SIG-M5 treated with dmso at 0.1 percent for 504 hours (cell line): ENCODE measurements around the gene STK10.
A peak's percentile ranks its signal among the peaks of the same experiment; 100 is the strongest.

Experiments
- DNase-seq: peaks from one replicate; lab custom pipeline; 2025; ENCODE audit not compliant: unreplicated experiment; lab: John Stamatoyannopoulos, UW

Gene STK10

GRCh38 chr5:172189693-172190296 lies 1.8 kb upstream of the STK10 start:
- no peak for DNase-seq

GRCh38 chr5:172188893-172189692 lies 1.1 kb upstream of the STK10 start:
- DNase-seq, result peak; percentile 50

GRCh38 chr5:172187118-172188032 lies 649 bp downstream of the STK10 start:
- peak; percentile 86 for DNase-seq

GRCh38 chr5:172186114-172186695 lies 1.8 kb downstream of the STK10 start:
- DNase-seq, result no peak

GRCh38 chr5:172185096-172185461 lies 2.9 kb downstream of the STK10 start:
- DNase-seq, result no peak

GRCh38 chr5:172183881-172184280 lies 4.1 kb downstream of the STK10 start:
- no peak for DNase-seq

- no peak for DNase-seq
Observed at GRCh38 chr5:172182291-172182690, 5.7 kb downstream of the STK10 start.

- no peak for DNase-seq
Observed at GRCh38 chr5:172180936-172181335, 7.1 kb downstream of the STK10 start.

GRCh38 chr5:172178991-172179989 lies 8.7 kb downstream of the STK10 start:
- peak; percentile 94 for DNase-seq

- peak; percentile 28 for DNase-seq
Observed at GRCh38 chr5:172178301-172178987, 9.6 kb downstream of the STK10 start.

GRCh38 chr5:172177176-172177575 lies 10.8 kb downstream of the STK10 start:
- no peak for DNase-seq

GRCh38 chr5:172175263-172175719 lies 12.7 kb downstream of the STK10 start:
- DNase-seq, result peak; percentile 98

GRCh38 chr5:172173564-172174153 lies 14.4 kb downstream of the STK10 start:
- peak; percentile 56 for DNase-seq

- no peak for DNase-seq
Observed at GRCh38 chr5:172172912-172173563, 15.0 kb downstream of the STK10 start.

GRCh38 chr5:172171118-172171517 lies 16.9 kb downstream of the STK10 start:
- DNase-seq, result no peak

- no peak for DNase-seq
Observed at GRCh38 chr5:172170251-172170701, 17.7 kb downstream of the STK10 start.

GRCh38 chr5:172169216-172169615 lies 18.8 kb downstream of the STK10 start:
- DNase-seq, result no peak

GRCh38 chr5:172168311-172168710 lies 19.7 kb downstream of the STK10 start:
- DNase-seq, result no peak
